AG09309 (cell line): Measurements from ENCODE around the gene RASA3.
A peak's percentile ranks its signal among the peaks of the same experiment; 100 is the strongest.

Experiments
- DNase-seq: peaks from one replicate; pipeline ENCODE4 v3.0.0-alpha.2; 2010; ENCODE audit warnings: low read depth
- H3K4me3 ChIP-seq: 2 replicates; pipeline ENCODE4 v1.5.1; 2011; ENCODE audit warnings: mild to moderate bottlenecking, low read depth, low read length, moderate library complexity; ENCODE audit not compliant: control insufficient read depth
- CTCF ChIP-seq: IDR thresholded peaks from 2 replicates; pipeline ENCODE4 v1.5.1; 2011; ENCODE audit warnings: mild to moderate bottlenecking, low read depth, low read length, inconsistent platforms; ENCODE audit not compliant: insufficient read depth, control insufficient read depth; ENCODE audit errors: missing control alignments

RASA3 gene

GRCh38 chr13:114038900-114039299 lies 93.5 kb downstream of the RASA3 start:
- DNase-seq: no peak
- TF ChIP-seq CTCF: no peak
- H3K4me3 ChIP-seq: no peak overlapping the region

GRCh38 chr13:114038211-114038613 lies 94.2 kb downstream of the RASA3 start:
- DNase-seq: no peak
- TF ChIP-seq CTCF: no peak
- no peak overlapping the region for H3K4me3 ChIP-seq

- H3K4me3 ChIP-seq: no peak overlapping the region
- no peak for TF ChIP-seq CTCF
- DNase-seq: no peak
Observed at GRCh38 chr13:114037674-114038073, 94.7 kb downstream of the RASA3 start.

GRCh38 chr13:114035583-114036531 lies 96.6 kb downstream of the RASA3 start:
- DNase-seq: no peak
- no peak overlapping the region for H3K4me3 ChIP-seq
- TF ChIP-seq CTCF: no peak

- no peak overlapping the region for H3K4me3 ChIP-seq
- DNase-seq: no peak
- no peak for TF ChIP-seq CTCF
Observed at GRCh38 chr13:114035186-114035582, 97.2 kb downstream of the RASA3 start.

GRCh38 chr13:114034481-114034891 lies 97.9 kb downstream of the RASA3 start:
- H3K4me3 ChIP-seq: peak overlapping the region; percentile 16
- no peak for DNase-seq
- TF ChIP-seq CTCF: no peak
